B cell (primary cell): Measurements from ENCODE around the gene H6PD. TPM values are rescaled to one million over a fixed set of nuclear protein-coding genes. Genes with fewer than 3 reads are reported as not detected.

ENCODE experiments used
- ATAC-seq: fragments of 200-7000 bp; cut with Tn5 transposase; one replicate; pipeline ENCODE4 v1.10.0; 2021; ENCODE audit warnings: low read depth, mild to moderate bottlenecking, moderate number of reproducible peaks, moderate library complexity
- CTCF ChIA-PET: fragments of 350-600 bp; sonication (Branson Sonifier 250); formaldehyde crosslinking; loops from one replicate; lab custom pipeline; 2021; ENCODE audit warnings: antibody characterized with exemption, inconsistent platforms; lab: Charles Lee
- POLR2A ChIA-PET: fragments of 350-600 bp; sonication (Branson Sonifier 250); formaldehyde crosslinking; loops from one replicate; lab custom pipeline; 2021; ENCODE audit warnings: antibody characterized with exemption; lab: Charles Lee
- DNase-seq: peaks from one replicate; pipeline ENCODE4 v3.0.0; 2013
- H2AFZ ChIP-seq: 2 replicates; pipeline ENCODE4 v1.6.1; 2012; ENCODE audit warnings: mild to moderate bottlenecking, low read depth, low read length; ENCODE audit not compliant: insufficient read depth, poor library complexity, severe bottlenecking
- H3K27ac ChIP-seq, 2 donors: 1 replicate in 1 of 2; 2 replicates in 1 of 2; pipeline ENCODE4 v1.5.1; 2012 to 2013; ENCODE audit warnings: low read length in 2 of 2, mild to moderate bottlenecking in 2 of 2, moderate library complexity in 1 of 2
- H3K27me3 ChIP-seq, 4 experiments: fragments of 200-600 bp in 1 of 4; sonication (generic) in 1 of 4; replicated peaks in 1 of 4; 1 replicate in 2 of 4; 2 replicates in 2 of 4; pipeline versions ENCODE4 v1.6.1 to v1.7.0; 2013 to 2016; ENCODE audit warnings: low read length in 3 of 4, mild to moderate bottlenecking in 2 of 4, mixed read lengths in 1 of 4, moderate library complexity in 1 of 4; ENCODE audit not compliant: insufficient read depth in 4 of 4, control insufficient read depth in 3 of 4; ENCODE audit errors: control extremely low read depth in 1 of 4
- H3K36me3 ChIP-seq, 2 experiments: replicated peaks in 1 of 2; 1 replicate in 1 of 2; 2 replicates in 1 of 2; pipeline versions ENCODE4 v1.6.1 to v1.7.1; 2013; ENCODE audit warnings: low read length in 1 of 2; ENCODE audit not compliant: insufficient read depth in 2 of 2, control insufficient read depth in 1 of 2; ENCODE audit errors: control extremely low read depth in 1 of 2, extremely low read depth in 1 of 2
- H3K4me1 ChIP-seq, 2 donors: fragments of 200-600 bp in 1 of 2; sonication (generic) in 1 of 2; 1 replicate in 1 of 2; 2 replicates in 1 of 2; pipeline versions ENCODE4 v1.5.1 to v1.6.1; 2013 to 2017; ENCODE audit warnings: low read length in 2 of 2; ENCODE audit not compliant: control insufficient read depth in 2 of 2, insufficient read depth in 2 of 2
- H3K4me2 ChIP-seq: replicated peaks from 2 replicates; pipeline ENCODE3; 2012; ENCODE audit warnings: mild to moderate bottlenecking, low read depth, low read length; ENCODE audit not compliant: poor library complexity, severe bottlenecking
- H3K4me3 ChIP-seq, 5 experiments: fragments of 200-600 bp in 1 of 5; sonication (generic) in 1 of 5; 1 replicate in 3 of 5; 2 replicates in 2 of 5; pipeline versions ENCODE4 v1.5.1 to v1.7.0; 2011 to 2016; ENCODE audit warnings: low read length in 4 of 5, mild to moderate bottlenecking in 4 of 5, low read depth in 2 of 5, control low read depth in 1 of 5, moderate library complexity in 1 of 5; ENCODE audit not compliant: insufficient read depth in 1 of 5; ENCODE audit errors: control extremely low read depth in 1 of 5, extremely low read depth in 1 of 5
- H3K79me2 ChIP-seq: fragments of 200-600 bp; sonication (generic); one replicate; pipeline ENCODE4 v1.6.0; 2016; ENCODE audit warnings: low read length; ENCODE audit not compliant: control insufficient read depth, insufficient read depth
- H3K9ac ChIP-seq: fragments of 200-600 bp; sonication (generic); 2 replicates; pipeline ENCODE4 v1.6.1; 2017; ENCODE audit warnings: mild to moderate bottlenecking, low read length, moderate library complexity
- H3K9me3 ChIP-seq, 3 donors: one replicate each; pipeline versions ENCODE4 v1.6.1 to v1.7.1; 2013; ENCODE audit warnings: low read length in 2 of 3; ENCODE audit not compliant: control insufficient read depth in 2 of 3, insufficient read depth in 1 of 3; ENCODE audit errors: control extremely low read depth in 1 of 3
- H4K20me1 ChIP-seq: 2 replicates; pipeline ENCODE4 v1.6.0; 2012; ENCODE audit warnings: mild to moderate bottlenecking, low read length; ENCODE audit not compliant: insufficient read depth, control insufficient read depth, poor library complexity, severe bottlenecking
- H3K27ac Mint-ChIP-seq: one replicate; pipeline ENCODE4 v1.8.0; 2021; ENCODE audit warnings: mixed read lengths
- H3K27me3 Mint-ChIP-seq: one replicate; pipeline ENCODE4 v1.8.0; 2021; ENCODE audit warnings: mixed read lengths
- H3K4me1 Mint-ChIP-seq: one replicate; pipeline ENCODE4 v1.8.0; 2021; ENCODE audit warnings: mixed read lengths
- H3K4me3 Mint-ChIP-seq: one replicate; pipeline ENCODE4 v1.8.0; 2021; ENCODE audit warnings: mixed read lengths
- H3K9me3 Mint-ChIP-seq: one replicate; pipeline ENCODE4 v1.8.0; 2022; ENCODE audit warnings: mixed read lengths; ENCODE audit not compliant: insufficient read depth
- CTCF ChIP-seq: fragments of 200-600 bp; IDR thresholded peaks from one replicate; pipeline ENCODE4 v1.8.0; 2022; ENCODE audit warnings: antibody characterized with exemption, mild to moderate bottlenecking
- EZH2 ChIP-seq: IDR thresholded peaks from 2 replicates; pipeline ENCODE4 v1.6.1; 2012; ENCODE audit warnings: borderline replicate concordance, low read depth, mild to moderate bottlenecking, moderate library complexity, low read length; ENCODE audit not compliant: insufficient read depth, poor library complexity, severe bottlenecking
- WGBS: methylation state at CpG from one replicate; pipeline ENCODE4 v1.1.5; 2013; ENCODE audit warnings: missing lambda C conversion rate; ENCODE audit not compliant: insufficient coverage; 5-methylcytosine and 5-hydroxymethylcytosine counted together
- intact Hi-C: fragments of 100-400 bp; cut with micrococcal nuclease; formaldehyde crosslinking; loops from one replicate; pipeline ENCODE4 v1.10.0; 2022
- polyA plus RNA-seq: library from polyadenylated mRNA; depleted of rRNA; stranded (reverse); fragments of >200 nt; gene quantifications from 2 replicates; pipeline ENCODE4 v1.2.3, GENCODE V29; 2012
- total RNA-seq, 2 donors: library from RNA; stranded (reverse); fragments of 120-200 nt in 1 of 2; gene quantifications; 1 replicate in 1 of 2; 2 replicates in 1 of 2; pipeline versions ENCODE4 v1.2.3 to v1.2.4, GENCODE V29; 2013 to 2022

The H6PD gene
- total and polyA plus RNA-seq, 2 donors (not counting 1 experiment from before 2014, with no cell fraction given), result 11.3 to 30.2 TPM

GRCh38 chr1:9239622-9240401 lies 5.2 kb downstream of the H6PD start:
- POLR2A ChIA-PET, result interaction anchor here (0.5 kb wide), 1 partner anchor 109 kb away, joined by 3 read pairs; no protein-coding TSS in a partner anchor
- H3K4me1 Mint-ChIP-seq, result peaks cover 51% of the 10 kb centered on the region
- no peak overlapping the region for H3K27ac Mint-ChIP-seq
- H2AFZ ChIP-seq, result no peak overlapping the region
- peak; percentile 56 for DNase-seq
- H3K4me1 ChIP-seq, result peaks cover 28 to 49% of the 10 kb centered on the region in 2 donors
- ATAC-seq, result no peak
- H4K20me1 ChIP-seq, result peaks cover 47% of the 10 kb centered on the region
- intact Hi-C loops, result no loop called here
- H3K27me3 Mint-ChIP-seq, result no peaks in the 10 kb centered on the region
- TF ChIP-seq CTCF (no peak), EZH2 (no peak)
- H3K79me2 ChIP-seq, result peaks cover 50% of the 10 kb centered on the region
- peaks cover 2 to 32% of the 10 kb centered on the region in 2 experiments for H3K36me3 ChIP-seq
- H3K4me3 Mint-ChIP-seq, result peak overlapping the region; percentile 17
- peak overlapping the region; percentile 51 for H3K4me2 ChIP-seq
- no peak overlapping the region for H3K27ac ChIP-seq
- no peaks in the 10 kb centered on the region for H3K27me3 ChIP-seq
- CTCF ChIA-PET, result interaction anchor here (1.2 to 1.9 kb wide), 2 partner anchors 28 to 49 kb away, joined by 5 to 6 read pairs; no protein-coding TSS in a partner anchor
- no peak overlapping the region for H3K4me3 ChIP-seq
- H3K9me3 Mint-ChIP-seq, result no peaks in the 10 kb centered on the region
- peak overlapping the region; percentile 20 for H3K9ac ChIP-seq
- H3K9me3 ChIP-seq, result no peaks in the 10 kb centered on the region
- 8% methylated on average over 10 of the region's 16 CpGs for WGBS
